ENCODE data around the gene MAP6.

- TF ChIP-seq, protein P1, sequence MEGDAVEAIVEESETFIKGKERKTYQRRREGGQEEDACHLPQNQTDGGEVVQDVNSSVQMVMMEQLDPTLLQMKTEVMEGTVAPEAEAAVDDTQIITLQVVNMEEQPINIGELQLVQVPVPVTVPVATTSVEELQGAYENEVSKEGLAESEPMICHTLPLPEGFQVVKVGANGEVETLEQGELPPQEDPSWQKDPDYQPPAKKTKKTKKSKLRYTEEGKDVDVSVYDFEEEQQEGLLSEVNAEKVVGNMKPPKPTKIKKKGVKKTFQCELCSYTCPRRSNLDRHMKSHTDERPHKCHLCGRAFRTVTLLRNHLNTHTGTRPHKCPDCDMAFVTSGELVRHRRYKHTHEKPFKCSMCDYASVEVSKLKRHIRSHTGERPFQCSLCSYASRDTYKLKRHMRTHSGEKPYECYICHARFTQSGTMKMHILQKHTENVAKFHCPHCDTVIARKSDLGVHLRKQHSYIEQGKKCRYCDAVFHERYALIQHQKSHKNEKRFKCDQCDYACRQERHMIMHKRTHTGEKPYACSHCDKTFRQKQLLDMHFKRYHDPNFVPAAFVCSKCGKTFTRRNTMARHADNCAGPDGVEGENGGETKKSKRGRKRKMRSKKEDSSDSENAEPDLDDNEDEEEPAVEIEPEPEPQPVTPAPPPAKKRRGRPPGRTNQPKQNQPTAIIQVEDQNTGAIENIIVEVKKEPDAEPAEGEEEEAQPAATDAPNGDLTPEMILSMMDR (conservative IDR thresholded peaks at IDR 0.05), result no peak
- TF ChIP-seq EZH2 (IDR thresholded peaks at IDR 0.05; ENCODE audit: low read depth), result no peak
These were observed 64.8 kb downstream of the MAP6 start for GRCh38 chr11:75603791-75604736.

Data from PC-9 (cell line).